HEK293T (cell line): ENCODE measurements around the gene SIGLEC7.

Experiments
- FOXA1 ChIP-seq: fragments of 450-650 bp; IDR thresholded peaks from 2 replicates; pipeline ENCODE4 v1.6.1; 2016; ENCODE audit warnings: mild to moderate bottlenecking
- SUZ12 ChIP-seq: fragments of 450-650 bp; IDR thresholded peaks from 2 replicates; pipeline ENCODE4 v1.6.1; 2016; ENCODE audit warnings: mild to moderate bottlenecking

DNA sequence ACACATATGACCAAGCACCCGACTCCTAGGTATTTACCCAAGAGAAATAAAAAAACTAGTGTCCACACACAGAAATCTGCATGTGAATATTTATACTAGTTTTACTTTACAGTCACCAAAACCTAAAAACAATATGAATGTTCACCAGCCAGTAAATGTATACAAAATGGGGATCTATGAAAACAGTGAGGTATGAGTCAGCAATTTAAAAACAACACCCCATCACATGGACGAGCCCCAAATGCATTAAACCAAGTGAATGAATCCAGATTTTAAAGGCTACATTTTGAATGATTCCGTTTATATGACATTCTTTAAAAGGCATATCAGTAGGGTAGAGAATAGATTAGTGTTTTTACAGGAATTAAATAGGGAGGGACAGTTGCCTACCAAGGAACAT, 22.1 kb downstream of the SIGLEC7 start:
- TF ChIP-seq SUZ12 (no peak), FOXA1 (no peak)
